ENCODE data around the gene SLC25A14. TPM values are rescaled to one million over a fixed set of nuclear protein-coding genes. Genes with fewer than 3 reads are reported as not detected.

Gene SLC25A14, protein sequence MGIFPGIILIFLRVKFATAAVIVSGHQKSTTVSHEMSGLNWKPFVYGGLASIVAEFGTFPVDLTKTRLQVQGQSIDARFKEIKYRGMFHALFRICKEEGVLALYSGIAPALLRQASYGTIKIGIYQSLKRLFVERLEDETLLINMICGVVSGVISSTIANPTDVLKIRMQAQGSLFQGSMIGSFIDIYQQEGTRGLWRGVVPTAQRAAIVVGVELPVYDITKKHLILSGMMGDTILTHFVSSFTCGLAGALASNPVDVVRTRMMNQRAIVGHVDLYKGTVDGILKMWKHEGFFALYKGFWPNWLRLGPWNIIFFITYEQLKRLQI
- 1 to 10 TPM; 3.4 to 8.2 TPM for total RNA-seq

DNA sequence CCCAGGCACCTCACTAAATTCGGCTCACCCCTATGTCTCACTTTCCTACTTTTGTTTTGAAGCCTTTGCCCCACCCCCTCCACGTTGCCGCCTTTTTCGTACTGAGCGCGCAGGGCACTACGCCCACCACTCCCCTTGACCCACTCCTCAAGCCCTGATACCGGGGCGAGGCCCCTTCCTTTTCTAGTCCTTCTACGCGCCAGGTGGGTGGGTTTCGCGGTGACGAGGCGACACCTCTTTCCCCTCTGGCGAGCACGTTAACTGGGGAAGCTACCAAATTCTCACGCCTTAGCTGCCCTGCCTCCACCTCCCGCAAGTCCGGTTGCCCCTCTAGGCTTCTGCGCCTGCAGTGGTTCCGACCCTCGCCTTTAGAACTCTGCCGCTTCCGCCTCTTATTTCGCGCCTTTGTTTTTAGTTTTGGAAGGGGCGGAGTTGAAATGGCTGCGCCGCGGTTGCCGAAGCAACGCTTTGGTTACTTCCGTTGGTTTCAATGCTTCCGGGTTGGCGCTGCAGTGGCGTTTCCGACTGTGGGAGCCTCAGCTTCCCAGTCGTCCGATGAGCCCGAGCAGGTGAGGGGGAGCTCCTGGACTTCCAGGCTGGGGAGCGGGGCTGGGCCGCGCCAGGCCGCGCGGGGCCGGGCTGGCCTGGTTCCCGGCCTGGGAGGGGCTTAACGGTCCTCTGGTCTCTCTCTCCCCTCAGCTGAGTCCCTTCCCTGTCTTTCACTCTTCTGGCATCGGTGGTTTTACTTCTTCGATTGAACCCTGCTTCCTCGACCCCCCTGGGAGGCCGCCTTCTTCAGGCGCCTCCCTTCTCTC is at the start of gene SLC25A14:
SLC25A14 (plus strand) TSS at position 512 of the 815 bp plus-strand sequence. CDS start 360 bp downstream, outside the sequence.
- TF ChIP-seq, protein P1, sequence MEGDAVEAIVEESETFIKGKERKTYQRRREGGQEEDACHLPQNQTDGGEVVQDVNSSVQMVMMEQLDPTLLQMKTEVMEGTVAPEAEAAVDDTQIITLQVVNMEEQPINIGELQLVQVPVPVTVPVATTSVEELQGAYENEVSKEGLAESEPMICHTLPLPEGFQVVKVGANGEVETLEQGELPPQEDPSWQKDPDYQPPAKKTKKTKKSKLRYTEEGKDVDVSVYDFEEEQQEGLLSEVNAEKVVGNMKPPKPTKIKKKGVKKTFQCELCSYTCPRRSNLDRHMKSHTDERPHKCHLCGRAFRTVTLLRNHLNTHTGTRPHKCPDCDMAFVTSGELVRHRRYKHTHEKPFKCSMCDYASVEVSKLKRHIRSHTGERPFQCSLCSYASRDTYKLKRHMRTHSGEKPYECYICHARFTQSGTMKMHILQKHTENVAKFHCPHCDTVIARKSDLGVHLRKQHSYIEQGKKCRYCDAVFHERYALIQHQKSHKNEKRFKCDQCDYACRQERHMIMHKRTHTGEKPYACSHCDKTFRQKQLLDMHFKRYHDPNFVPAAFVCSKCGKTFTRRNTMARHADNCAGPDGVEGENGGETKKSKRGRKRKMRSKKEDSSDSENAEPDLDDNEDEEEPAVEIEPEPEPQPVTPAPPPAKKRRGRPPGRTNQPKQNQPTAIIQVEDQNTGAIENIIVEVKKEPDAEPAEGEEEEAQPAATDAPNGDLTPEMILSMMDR (IDR thresholded peaks at IDR 0.05) = no peak
- Histone ChIP-seq H3K36me3 (no peaks in the 10 kb centered on the region), H3K27me3 (no peaks in the 10 kb centered on the region), H3K4me3 (peak within 1 kb of the TSS; percentile 56 to 63), H3K27ac (peak within 1 kb of the TSS; percentile 19 to 47), H3K9me3 (no peaks in the 10 kb centered on the region), H3K4me1 (no peaks in the 10 kb centered on the region)
- peak; percentile 67 for DNase-seq (ENCODE audit: low spot score)

DNA sequence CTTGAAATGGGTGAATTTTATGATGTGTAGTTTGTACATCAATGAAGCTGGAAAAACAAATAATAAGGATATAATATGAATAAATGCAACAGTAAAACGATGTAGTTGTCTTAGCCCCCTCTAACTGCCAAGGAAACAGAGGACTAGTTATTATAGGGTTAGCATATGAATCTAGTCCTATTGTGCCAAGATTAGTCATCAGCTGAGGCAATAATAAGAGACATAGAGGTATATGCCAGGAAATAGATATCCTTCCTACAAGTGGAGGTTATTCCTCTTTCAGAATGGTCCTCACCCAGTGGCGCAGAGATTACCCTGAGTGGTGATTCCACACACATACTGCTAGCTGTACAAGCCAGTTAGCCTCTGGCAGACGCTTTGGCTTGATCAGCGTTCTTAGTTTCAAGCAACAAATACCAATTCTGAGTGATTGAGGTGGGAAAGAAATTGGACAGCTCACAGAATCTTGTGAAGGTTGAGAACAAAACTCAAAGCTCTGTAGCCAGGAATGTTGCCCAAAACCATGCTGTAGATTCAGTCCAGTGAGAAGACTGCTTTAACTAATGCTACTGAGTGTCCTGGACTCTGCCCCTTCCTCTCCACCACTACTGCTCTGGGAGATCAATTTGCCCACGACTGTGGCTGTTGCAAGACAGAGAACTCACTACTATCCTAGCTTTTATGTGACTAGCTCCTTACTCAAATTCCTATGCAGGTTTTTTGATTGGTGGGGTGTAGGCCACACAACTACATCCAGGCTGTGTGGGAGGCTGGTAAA is 44.0 kb upstream of the SLC25A14 start:
- DNase-seq (ENCODE audit: low spot score) = no peak
- no peak overlapping the region for H3K27ac ChIP-seq
- no peaks in the 10 kb centered on the region for H3K4me1 ChIP-seq
- H3K27me3 ChIP-seq = no peaks in the 10 kb centered on the region
- TF ChIP-seq, protein P1 (IDR thresholded peaks at IDR 0.05) = no peak
- H3K36me3 ChIP-seq = no peaks in the 10 kb centered on the region
- H3K9me3 ChIP-seq = no peaks in the 10 kb centered on the region
- H3K4me3 ChIP-seq = no peak overlapping the region

DNA sequence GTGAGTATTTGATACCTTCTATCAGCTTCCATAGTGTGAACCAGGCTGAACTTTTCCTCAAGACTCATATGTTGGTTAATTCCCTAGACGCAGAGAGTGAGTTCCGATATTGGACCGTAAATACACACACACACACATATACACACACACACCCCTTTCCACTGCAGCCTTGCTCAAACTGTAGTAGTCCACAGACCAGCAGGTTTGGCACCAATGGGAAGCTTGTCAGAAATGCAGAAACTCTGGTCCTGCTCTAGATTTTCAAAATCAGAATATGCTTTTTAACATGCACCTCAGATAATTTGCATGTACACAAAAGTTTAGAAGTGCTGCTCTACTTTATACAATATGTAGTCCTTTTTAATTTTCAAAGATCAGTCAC is 43.4 kb upstream of the SLC25A14 start:
- no peak for DNase-seq (ENCODE audit: low spot score)
- H3K27me3 ChIP-seq = no peaks in the 10 kb centered on the region
- no peaks in the 10 kb centered on the region for H3K4me1 ChIP-seq
- H3K4me3 ChIP-seq = no peak overlapping the region
- TF ChIP-seq, protein P1 (IDR thresholded peaks at IDR 0.05) = no peak
- no peaks in the 10 kb centered on the region for H3K36me3 ChIP-seq
- no peak overlapping the region for H3K27ac ChIP-seq
- H3K9me3 ChIP-seq = peaks cover 0 to 4% of the 10 kb centered on the region in 2 donors

DNA sequence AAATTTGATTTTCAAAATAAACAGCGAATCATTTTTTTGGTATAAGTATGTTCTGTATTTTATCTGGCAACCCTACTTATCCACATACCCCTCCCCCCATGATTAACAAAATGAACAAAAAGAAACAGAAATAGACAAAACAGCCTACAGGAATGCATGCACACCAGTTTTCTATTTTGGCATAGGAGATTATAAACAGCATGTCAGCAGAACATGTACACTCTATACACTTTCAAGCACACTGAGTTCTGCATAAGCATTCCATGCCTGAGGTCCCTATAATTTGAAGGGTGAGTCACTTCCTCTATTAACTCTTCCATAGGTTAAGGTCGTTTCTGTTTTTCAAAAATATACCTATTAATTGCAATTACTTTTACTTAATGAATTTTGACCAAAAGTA is 43.0 kb upstream of the SLC25A14 start:
- Histone ChIP-seq H3K36me3 (no peaks in the 10 kb centered on the region), H3K4me1 (no peaks in the 10 kb centered on the region)
- TF ChIP-seq, protein P1 (IDR thresholded peaks at IDR 0.05) = no peak

DNA sequence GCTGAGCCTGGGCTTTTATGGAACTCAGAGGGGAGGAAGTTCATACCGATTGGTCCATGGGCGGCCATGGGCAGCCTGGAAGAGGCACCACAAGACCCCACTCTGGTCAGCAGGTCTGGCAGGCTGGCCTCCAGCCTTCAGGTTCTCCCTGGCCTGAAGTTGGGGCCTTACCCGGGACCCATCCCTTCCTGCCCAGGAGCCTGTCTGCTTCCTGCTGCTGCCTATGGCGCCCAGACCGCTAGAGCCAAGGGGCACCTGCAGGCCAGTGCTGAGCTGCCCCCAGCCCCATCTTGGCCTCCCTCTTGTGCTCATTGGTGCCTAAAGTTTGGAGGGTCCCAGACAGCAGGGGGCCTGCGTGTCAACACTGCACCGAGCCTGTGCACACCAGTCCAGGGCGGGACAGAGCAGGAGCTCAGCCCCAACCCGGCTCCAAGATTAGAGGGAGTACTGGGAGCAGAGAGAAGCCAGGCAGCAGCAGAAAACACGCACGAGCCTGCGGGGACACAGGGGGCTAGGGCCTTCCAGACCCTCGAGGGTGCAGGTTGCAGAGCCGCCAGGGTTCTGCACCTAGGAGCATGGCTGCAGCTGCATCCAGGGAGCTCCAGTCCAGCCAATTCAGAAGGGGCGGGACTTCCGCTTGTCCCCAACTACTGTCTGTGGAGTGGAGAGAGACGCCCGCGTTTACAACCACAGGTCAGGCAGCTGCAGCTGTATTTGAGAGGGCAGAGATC is 40.3 kb upstream of the SLC25A14 start:
- Histone ChIP-seq H3K9me3 (peaks cover 0 to 8% of the 10 kb centered on the region in 2 donors), H3K4me1 (no peaks in the 10 kb centered on the region), H3K27me3 (no peaks in the 10 kb centered on the region), H3K27ac (no peak overlapping the region), H3K4me3 (no peak overlapping the region), H3K36me3 (no peaks in the 10 kb centered on the region)
- TF ChIP-seq, protein P1 (IDR thresholded peaks at IDR 0.05) = no peak
- no peak for DNase-seq (ENCODE audit: low spot score)

More for the DNA sequence above, 43.0 kb upstream of the SLC25A14 start:
- Histone ChIP-seq H3K27me3 (no peaks in the 10 kb centered on the region), H3K27ac (no peak overlapping the region), H3K4me3 (no peak overlapping the region), H3K9me3 (peaks cover 0 to 8% of the 10 kb centered on the region in 2 donors)
- DNase-seq (ENCODE audit: low spot score) = no peak
